ENCODE results near the gene ARHGAP30.

ARHGAP30 gene

GRCh38 chr1:161089251-161089924 is 19.7 kb upstream of the ARHGAP30 start, which contains the start of gene NECTIN4:
NECTIN4 (minus strand) TSS chr1:161089558; CDS start chr1:161089296, 262 bp downstream.
- DNase-seq, result no peak

DNA sequence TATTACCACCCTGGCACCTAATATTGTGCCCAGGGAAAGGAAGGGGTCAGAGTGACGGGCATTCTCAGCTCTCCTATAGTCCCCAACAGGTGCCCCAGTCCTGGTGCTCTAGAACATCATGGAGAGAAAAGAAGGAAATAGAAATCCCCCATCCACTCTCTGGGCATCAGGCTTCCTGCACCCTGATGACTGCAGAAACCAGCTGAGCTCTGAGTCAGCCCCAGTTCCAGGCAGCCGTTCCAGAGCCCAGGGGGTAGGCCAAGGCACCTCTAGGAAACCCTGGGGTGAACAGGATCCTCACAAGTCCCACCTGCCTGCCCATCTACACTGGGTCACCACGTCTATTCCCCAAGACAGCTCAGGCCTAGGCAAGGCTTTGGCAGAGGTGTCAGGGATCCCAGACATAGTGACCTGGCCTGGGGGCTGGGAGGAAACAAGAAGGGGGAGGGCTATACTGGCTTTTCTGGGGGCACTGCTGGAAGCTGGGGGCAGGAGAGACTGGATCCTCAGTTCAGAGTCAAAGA is 19.0 kb upstream of the ARHGAP30 start:
- no peak for DNase-seq

DNA sequence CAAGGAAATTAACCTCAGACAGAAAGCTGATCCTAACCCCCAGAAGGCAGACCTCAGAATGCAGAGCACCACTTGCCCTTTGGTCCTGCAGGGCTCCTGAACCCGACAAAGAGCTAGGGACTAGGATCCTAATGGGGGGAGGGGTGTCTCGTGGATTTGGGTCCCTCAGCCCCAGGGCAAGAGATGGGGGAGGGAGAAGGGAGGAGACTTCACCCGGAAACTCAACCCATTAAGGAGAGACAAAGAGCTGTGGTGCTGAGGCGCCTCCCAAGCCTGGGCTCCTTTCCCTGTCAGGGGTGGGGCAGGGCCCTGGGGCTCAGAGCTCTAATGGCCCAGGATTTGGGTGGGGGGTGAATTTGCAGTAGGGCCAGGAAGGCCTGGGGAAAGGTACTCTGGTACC is 16.8 kb upstream of the ARHGAP30 start:
- no peak for DNase-seq

DNA sequence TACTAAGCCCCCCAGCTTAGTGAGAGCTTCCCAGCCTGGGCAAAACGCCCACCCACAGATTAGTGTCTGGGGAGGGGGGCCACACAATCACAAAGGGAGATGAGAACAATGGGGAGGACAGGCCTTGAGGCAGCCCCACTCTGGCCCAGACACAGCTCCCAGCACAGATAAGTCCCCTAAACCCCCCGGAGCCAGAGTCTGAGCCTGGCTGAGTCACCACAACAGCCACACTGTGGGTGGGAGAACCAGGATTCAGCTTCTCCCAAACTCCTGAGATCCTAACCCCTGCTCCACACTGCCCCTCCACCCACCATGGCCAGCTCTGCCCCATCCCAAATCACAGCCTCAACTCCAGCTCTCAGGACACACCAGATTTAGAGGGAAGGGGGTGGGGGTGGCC is 15.5 kb upstream of the ARHGAP30 start:
- no peak for DNase-seq

- no peak for DNase-seq
Measured at GRCh38 chr1:161084597-161084988, 14.9 kb upstream of the ARHGAP30 start.

GRCh38 chr1:161083748-161084596 is 14.3 kb upstream of the ARHGAP30 start:
- no peak for DNase-seq

DNA sequence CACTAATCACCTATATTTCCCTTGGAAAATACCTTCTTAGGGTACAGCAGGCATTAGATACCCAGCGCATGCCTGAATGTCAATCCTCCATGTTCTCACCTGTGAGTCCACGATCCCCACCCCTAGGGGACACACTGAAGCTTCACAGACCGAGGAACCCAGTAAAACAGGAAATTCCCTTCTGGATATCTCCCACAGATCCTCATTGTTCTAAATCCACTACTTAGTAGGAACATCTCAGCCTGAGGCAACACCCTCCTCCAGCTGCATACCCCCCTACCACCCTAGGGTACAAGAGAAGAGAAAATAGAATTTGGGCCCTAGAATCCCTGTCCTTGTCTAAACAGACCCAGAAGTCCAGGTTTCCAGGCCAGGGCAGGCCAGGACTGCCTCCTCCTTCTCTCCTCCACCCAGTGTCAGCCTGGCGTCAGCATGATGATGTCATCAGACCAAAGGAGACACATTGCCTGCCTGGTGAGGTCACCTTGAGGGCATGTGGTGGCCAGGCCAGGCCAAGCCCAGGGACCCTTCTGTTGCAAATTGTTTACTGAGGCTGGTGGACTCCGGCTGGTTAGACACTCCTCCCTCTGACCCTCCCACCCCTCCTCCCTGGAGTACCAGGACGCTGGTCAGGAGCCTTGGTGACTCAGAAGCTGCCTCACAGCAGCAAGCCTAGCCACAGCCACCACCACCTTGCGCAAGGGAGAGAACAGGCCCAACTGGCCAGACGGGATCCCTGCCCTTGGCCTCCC is 13.5 kb upstream of the ARHGAP30 start:
- no peak for DNase-seq

DNA sequence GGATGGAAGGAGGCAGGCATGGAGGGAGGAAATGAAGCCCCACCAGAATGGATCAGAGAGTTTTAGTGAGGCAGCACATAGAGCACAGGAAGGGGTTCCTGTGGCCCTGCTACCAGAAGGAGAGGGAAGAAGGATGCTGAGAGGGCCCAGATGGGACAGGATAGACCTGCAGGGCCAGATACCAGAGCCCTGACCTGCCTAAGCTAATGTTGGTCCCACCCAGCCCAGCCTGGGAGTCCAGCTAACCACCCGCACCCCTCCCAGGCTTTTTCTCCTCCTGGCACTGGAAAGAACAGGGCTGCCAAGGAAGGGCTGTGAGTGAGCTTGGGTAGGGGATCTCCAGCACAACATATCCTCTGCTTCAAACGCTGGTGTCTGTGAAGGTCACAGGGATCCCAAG is 12.8 kb upstream of the ARHGAP30 start:
- no peak for DNase-seq

GRCh38 chr1:161081519-161081918 is 11.8 kb upstream of the ARHGAP30 start:
- no peak for DNase-seq

- no peak for DNase-seq
Measured at GRCh38 chr1:161080441-161081405, 11.0 kb upstream of the ARHGAP30 start.

- DNase-seq, result no peak
Measured at GRCh38 chr1:161079436-161080110, 9.9 kb upstream of the ARHGAP30 start.

- no peak for DNase-seq
Measured at GRCh38 chr1:161077426-161077825, 7.7 kb upstream of the ARHGAP30 start.

GRCh38 chr1:161076410-161076809 is 6.7 kb upstream of the ARHGAP30 start:
- no peak for DNase-seq

GRCh38 chr1:161074676-161075368 is 5.1 kb upstream of the ARHGAP30 start:
- DNase-seq, result no peak

DNA sequence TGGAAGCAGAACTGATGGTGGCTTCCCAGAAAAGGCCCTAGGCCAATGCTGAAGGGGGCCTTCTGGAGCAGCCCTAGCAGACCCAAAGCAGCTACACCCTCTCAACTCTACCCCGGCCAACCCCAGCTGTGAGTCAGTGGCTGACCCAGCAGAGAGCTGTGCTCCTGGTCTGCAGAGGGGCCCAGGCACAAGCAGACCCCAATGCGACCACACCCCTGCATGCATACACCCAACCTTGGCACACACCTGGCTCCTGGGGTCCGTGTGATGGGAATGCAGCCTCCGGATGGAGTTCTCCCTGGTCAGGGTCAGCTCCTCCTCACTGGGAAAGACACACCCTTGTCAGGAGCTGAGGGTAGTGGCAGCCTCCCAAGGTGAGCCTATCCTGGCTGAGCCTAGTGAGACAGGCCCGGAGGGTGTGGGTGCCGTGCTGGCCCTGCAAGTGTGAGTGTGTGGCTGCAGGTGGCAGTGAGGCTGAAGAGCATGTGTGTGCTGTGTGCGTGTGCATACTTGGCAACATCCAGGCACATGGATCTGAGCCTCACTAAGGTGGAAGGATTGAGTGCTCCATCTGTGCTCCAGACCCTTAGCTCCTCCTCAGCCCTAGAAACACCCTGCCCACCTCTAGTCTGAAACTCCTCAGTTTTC is 3.9 kb upstream of the ARHGAP30 start:
- no peak for DNase-seq

DNA sequence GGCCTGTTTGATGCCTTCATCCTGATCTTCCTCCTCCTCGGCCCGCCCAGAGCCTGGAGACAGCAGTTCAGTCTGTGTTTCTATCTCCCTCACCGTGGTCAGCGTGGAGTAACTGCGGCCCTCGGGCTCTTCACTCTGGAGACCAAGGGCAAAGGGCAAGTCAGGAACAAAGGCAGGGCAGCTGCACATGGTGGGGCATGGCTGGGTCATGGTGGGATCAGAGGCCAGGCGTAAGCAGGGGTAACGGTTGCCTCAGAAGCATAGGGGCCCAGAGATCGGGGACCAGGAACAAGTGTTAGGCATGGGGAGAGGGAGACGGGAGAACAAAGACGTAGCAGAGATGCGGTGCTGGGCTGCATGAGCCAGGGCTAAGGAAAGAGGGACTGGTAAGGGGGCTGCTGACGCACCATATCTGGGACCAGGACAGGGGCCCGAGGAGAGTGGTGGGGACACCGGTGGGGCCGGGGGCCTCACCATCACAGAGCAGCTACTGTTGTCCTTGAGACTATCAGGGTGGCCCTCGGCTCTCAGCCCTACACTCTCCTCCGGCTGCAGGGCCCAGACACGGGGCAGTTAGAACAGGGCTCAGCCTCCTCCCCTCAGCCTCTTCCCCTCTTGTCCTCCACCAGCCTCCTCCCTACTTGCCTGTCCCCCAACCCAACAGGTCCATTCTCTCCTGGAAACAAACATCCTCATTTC is 3.2 kb upstream of the ARHGAP30 start:
- DNase-seq, result no peak

DNA sequence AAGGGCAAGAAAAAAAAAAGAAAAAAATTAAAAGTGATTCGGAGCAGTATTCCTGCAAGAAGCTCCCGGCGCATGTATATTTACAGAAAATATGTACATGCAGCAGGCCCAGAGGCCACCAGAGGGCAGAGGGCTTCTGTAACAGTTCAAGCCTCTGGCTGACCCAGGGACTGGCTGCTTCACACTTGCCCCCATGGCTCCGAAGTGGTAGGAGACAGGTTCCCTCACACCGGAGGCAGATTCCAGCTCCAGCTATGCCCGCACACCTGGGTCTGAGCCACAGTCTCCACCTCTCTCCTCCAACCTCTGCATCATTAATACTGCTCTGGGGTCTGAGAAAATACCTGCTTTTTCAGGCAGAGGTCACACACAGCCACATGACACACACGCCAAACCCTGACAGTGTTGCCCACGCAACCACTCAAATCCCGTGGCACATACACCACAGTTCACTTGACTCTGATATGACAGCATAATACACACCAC is 2.2 kb upstream of the ARHGAP30 start:
- DNase-seq, result peak; percentile 27

GRCh38 chr1:161070761-161071160 is 1.1 kb upstream of the ARHGAP30 start:
- DNase-seq, result no peak

DNA sequence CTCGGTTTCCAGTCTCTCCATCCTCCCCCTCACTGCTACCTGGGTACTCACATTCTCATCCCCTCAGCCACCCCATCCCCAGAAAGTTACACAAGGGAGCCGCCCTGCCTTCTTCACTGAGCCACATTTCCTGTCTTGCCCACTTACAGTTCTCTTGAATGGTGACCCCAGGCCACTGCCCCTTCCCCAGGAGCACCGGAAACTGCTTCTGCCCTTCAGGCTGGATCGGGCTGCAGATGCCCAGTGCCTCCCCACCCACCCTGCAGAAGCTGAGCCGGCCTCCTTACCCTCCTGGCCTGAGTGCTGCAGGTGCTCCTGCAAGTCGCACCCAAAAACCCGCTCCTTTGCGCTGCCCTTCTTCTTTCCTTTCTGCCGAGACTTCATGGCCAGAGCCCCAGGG is 450 bp downstream of the ARHGAP30 start:
- no peak for DNase-seq
